BJ (cell line): ENCODE data around the gene CARD19. TPM values are rescaled to one million over a fixed set of nuclear protein-coding genes. Genes with fewer than 3 reads are reported as not detected.
"Not testable (repeated sequence)": the region's sequence is repeated elsewhere in the genome, so short reads cannot be mapped to it uniquely, and the experiment has no call there.

Experiments
- CTCF ChIA-PET: fragments of 350-600 bp; formaldehyde crosslinking; extraction: SDS; loops from one replicate; lab custom pipeline; 2021; ENCODE audit warnings: antibody characterized with exemption, inconsistent platforms; lab: Yijun Ruan, JAX
- POLR2A ChIA-PET: fragments of 300-600 bp; sonication (Branson Sonifier 250); formaldehyde crosslinking; extraction: SDS; loops from one replicate; lab custom pipeline; 2021; ENCODE audit warnings: antibody characterized with exemption; lab: Charles Lee
- DNase-seq: peaks from one replicate; pipeline ENCODE4 v3.0.0-alpha.2; 2011; ENCODE audit warnings: low read depth
- H3K27me3 ChIP-seq: 2 replicates; pipeline ENCODE4 v1.6.0; 2011; ENCODE audit warnings: low read length; ENCODE audit not compliant: control insufficient read depth, insufficient read depth
- H3K36me3 ChIP-seq: 2 replicates; pipeline ENCODE4 v1.5.1; 2011; ENCODE audit warnings: low read length; ENCODE audit not compliant: control insufficient read depth, insufficient read depth
- H3K4me3 ChIP-seq: 2 replicates; pipeline ENCODE4 v1.5.1; 2011; ENCODE audit warnings: low read depth, mild to moderate bottlenecking, control low read depth, low read length
- CTCF ChIP-seq: IDR thresholded peaks from 2 replicates; pipeline ENCODE4 v1.5.1; 2011; ENCODE audit warnings: low read depth, mild to moderate bottlenecking, control low read depth, inconsistent platforms, low read length, moderate library complexity; ENCODE audit not compliant: insufficient read depth
- polyA plus RNA-seq: library from polyadenylated mRNA; depleted of rRNA; stranded (reverse); fragments of >200 nt; gene quantifications from 2 replicates; pipeline ENCODE4 v1.2.3, GENCODE V29; 2011

CARD19 gene
- polyA plus RNA-seq, 1 experiment = 69.3 TPM

- ChIA-PET POLR2A (no interaction called here), CTCF (interaction anchor here (1.4 to 5.7 kb wide), 2 partner anchors 9 to 95 kb away, joined by 3 to 28 read pairs; no protein-coding TSS in a partner anchor)
- Histone ChIP-seq H3K27me3 (no peaks in the 10 kb centered on the region), H3K36me3 (no peaks in the 10 kb centered on the region), H3K4me3 (no peak overlapping the region)
- no peak for DNase-seq
- TF ChIP-seq CTCF = no peak
These were observed 3.7 kb downstream of the CARD19 start for GRCh38 chr9:93099551-93100275.

GRCh38 chr9:93100276-93100636 lies 4.2 kb downstream of the CARD19 start:
- Histone ChIP-seq H3K27me3 (no peaks in the 10 kb centered on the region), H3K4me3 (no peak overlapping the region), H3K36me3 (no peaks in the 10 kb centered on the region)
- DNase-seq = no peak
- ChIA-PET POLR2A (no interaction called here), CTCF (no interaction called here)
- no peak for TF ChIP-seq CTCF

GRCh38 chr9:93101086-93101485 lies 5.1 kb downstream of the CARD19 start:
- POLR2A ChIA-PET, H3K4me3 ChIP-seq: not testable (repeated sequence)
- CTCF ChIA-PET = interaction anchor here (0.5 to 0.8 kb wide), 2 partner anchors 14 to 18 kb away, joined by 3 read pairs; no protein-coding TSS in a partner anchor

GRCh38 chr9:93105620-93106019 lies 9.6 kb downstream of the CARD19 start:
- H3K27me3 ChIP-seq = no peaks in the 10 kb centered on the region
- ChIA-PET CTCF (interaction anchor here (0.7 kb wide), 1 partner anchor 404 kb away, joined by 3 read pairs; no protein-coding TSS in a partner anchor), POLR2A (no interaction called here)
- H3K36me3 ChIP-seq = peaks cover 13% of the 10 kb centered on the region
- DNase-seq = no peak
- no peak for TF ChIP-seq CTCF
- H3K4me3 ChIP-seq = no peak overlapping the region

More at GRCh38 chr9:93101086-93101485, 5.1 kb downstream of the CARD19 start:
- DNase-seq, H3K36me3 ChIP-seq, H3K27me3 ChIP-seq: not testable (repeated sequence)

GRCh38 chr9:93107151-93107824 lies 11.3 kb downstream of the CARD19 start:
- Histone ChIP-seq H3K27me3 (no peaks in the 10 kb centered on the region), H3K36me3 (peaks cover 20% of the 10 kb centered on the region), H3K4me3 (no peak overlapping the region)
- POLR2A ChIA-PET = no interaction called here
- no peak for DNase-seq
- CTCF ChIA-PET = interaction anchor here (0.7 to 3.9 kb wide), 6 partner anchors 22 to 869 kb away, joined by 3 to 24 read pairs (median 3); no protein-coding TSS in a partner anchor
- no peak for TF ChIP-seq CTCF
